T-cell (primary cell): Measurements from ENCODE around the gene MAML1. TPM values are rescaled to one million over a fixed set of nuclear protein-coding genes. Genes with fewer than 3 reads are reported as not detected.

Experiments used
- ATAC-seq, 4 experiments: fragments of 200-7000 bp in 3 of 4; fragments of 150-1000 bp in 1 of 4; cut with Tn5 transposase; replicated peaks in 1 of 4; 1 replicate in 3 of 4; 2 replicates in 1 of 4; pipeline ENCODE4 v1.10.0; 2021; ENCODE audit warnings: moderate library complexity in 3 of 4, mild to moderate bottlenecking in 2 of 4, moderate number of reproducible peaks in 1 of 4
- CTCF ChIA-PET, 2 donors: fragments of 300-600 bp; sonication (Branson Sonifier 250); formaldehyde crosslinking; loops; one replicate each; lab custom pipeline; 2022; ENCODE audit warnings: antibody characterized with exemption in 2 of 2; lab: Charles Lee
- POLR2A ChIA-PET, 2 donors: fragments of 300-600 bp; sonication (Branson Sonifier 250); formaldehyde crosslinking; loops; one replicate each; lab custom pipeline; 2022; ENCODE audit warnings: antibody characterized with exemption in 2 of 2; lab: Charles Lee
- DNase-seq, 35 experiments: peaks; one replicate each; pipeline versions ENCODE4 v3.0.0 to v3.0.0-alpha.2; 2013 to 2023
- H3K27ac ChIP-seq: one replicate; pipeline ENCODE4 v1.5.1; 2013; ENCODE audit warnings: low read length
- H3K27me3 ChIP-seq, 2 experiments: replicated peaks in 1 of 2; 1 replicate in 1 of 2; 2 replicates in 1 of 2; pipeline versions ENCODE4 v1.6.1 to v1.7.0; 2013; ENCODE audit warnings: low read length in 1 of 2, mixed read lengths in 1 of 2; ENCODE audit not compliant: control insufficient read depth in 2 of 2, insufficient read depth in 2 of 2; ENCODE audit errors: extremely low read depth in 1 of 2
- H3K36me3 ChIP-seq, 2 donors: 1 replicate in 1 of 2; 2 replicates in 1 of 2; pipeline versions ENCODE4 v1.6.1 to v1.7.0; 2013; ENCODE audit warnings: low read length in 1 of 2; ENCODE audit not compliant: control insufficient read depth in 2 of 2, insufficient read depth in 1 of 2; ENCODE audit errors: extremely low read depth in 1 of 2
- H3K4me1 ChIP-seq, 2 experiments: 1 replicate in 1 of 2; 2 replicates in 1 of 2; pipeline versions ENCODE4 v1.6.1 to v1.7.0; 2013; ENCODE audit warnings: low read length in 2 of 2, mixed read lengths in 1 of 2; ENCODE audit not compliant: insufficient read depth in 2 of 2, control insufficient read depth in 1 of 2; ENCODE audit errors: extremely low read depth in 1 of 2
- H3K4me3 ChIP-seq, 2 donors: 1 replicate in 1 of 2; 2 replicates in 1 of 2; pipeline versions ENCODE4 v1.5.1 to v1.7.0; 2013; ENCODE audit warnings: mild to moderate bottlenecking in 2 of 2, low read length in 1 of 2, moderate library complexity in 1 of 2; ENCODE audit not compliant: control insufficient read depth in 1 of 2; ENCODE audit errors: extremely low read depth in 1 of 2
- H3K9me3 ChIP-seq: 2 replicates; pipeline ENCODE4 v1.7.0; 2013
- H3K27ac Mint-ChIP-seq, 2 donors: one replicate each; pipeline ENCODE4 v1.8.0; 2020 to 2021; ENCODE audit warnings: mild to moderate bottlenecking in 2 of 2, mixed read lengths in 2 of 2
- H3K27me3 Mint-ChIP-seq, 2 donors: one replicate each; pipeline ENCODE4 v1.8.0; 2021 to 2022; ENCODE audit warnings: mixed read lengths in 2 of 2
- H3K36me3 Mint-ChIP-seq: one replicate; pipeline ENCODE4 v1.8.0; 2021; ENCODE audit warnings: mixed read lengths
- H3K4me1 Mint-ChIP-seq, 3 donors: one replicate each; pipeline ENCODE4 v1.8.0; 2020 to 2022; ENCODE audit warnings: mixed read lengths in 3 of 3, mild to moderate bottlenecking in 1 of 3
- H3K4me3 Mint-ChIP-seq, 3 donors: one replicate each; pipeline ENCODE4 v1.8.0; 2020 to 2022; ENCODE audit warnings: mild to moderate bottlenecking in 3 of 3, mixed read lengths in 3 of 3, moderate library complexity in 3 of 3
- H3K9me3 Mint-ChIP-seq, 3 donors: one replicate each; pipeline ENCODE4 v1.8.0; 2020 to 2022; ENCODE audit warnings: mixed read lengths in 3 of 3
- WGBS: methylation state at CpG from one replicate; pipeline ENCODE4 v1.1.5; 2013; ENCODE audit warnings: missing lambda C conversion rate; ENCODE audit not compliant: insufficient coverage; 5-methylcytosine and 5-hydroxymethylcytosine counted together
- total RNA-seq, 35 experiments: library from RNA in 6 of 35; stranded (reverse) in 6 of 35; fragments of 120-200 nt in 1 of 35; gene quantifications; one replicate each; pipeline versions ENCODE4 v1.2.1 to v1.2.4 and lab custom pipeline; 2013 to 2026

MAML1 gene
- total RNA-seq, 5 donors from 2014 or later (not counting 1 experiment from before 2014, with no cell fraction given): 31.3 to 56.4 (median 50.6) TPM

GRCh38 chr5:179730852-179731251, 1.8 kb upstream of the MAML1 start:
- no peak overlapping the region for H3K4me3 ChIP-seq
- WGBS: 40% methylated on average over 1 of the region's 3 CpGs
- Mint-ChIP-seq H3K27ac (peak overlapping the region in 1 of 2 donors; percentile 69), H3K27me3 (no peaks in the 10 kb centered on the region), H3K9me3 (no peaks in the 10 kb centered on the region), H3K4me3 (no peak overlapping the region), H3K36me3 (peaks cover 25% of the 10 kb centered on the region), H3K4me1 (peaks cover 20 to 28% (median 27%) of the 10 kb centered on the region in 3 donors)
- H3K27me3 ChIP-seq: no peaks in the 10 kb centered on the region
- ChIA-PET POLR2A (no interaction called here), CTCF (no interaction called here)
- H3K4me1 ChIP-seq: peaks cover 17 to 27% of the 10 kb centered on the region in 2 experiments
- ATAC-seq (no peak), DNase-seq (no peak)
- H3K9me3 ChIP-seq: no peaks in the 10 kb centered on the region
- peaks cover 0 to 33% of the 10 kb centered on the region in 2 donors for H3K36me3 ChIP-seq
- no peak overlapping the region for H3K27ac ChIP-seq

- Mint-ChIP-seq H3K9me3 (no peaks in the 10 kb centered on the region), H3K27me3 (no peaks in the 10 kb centered on the region), H3K4me3 (peak overlapping the region; percentile 74 to 91 (median 86)), H3K36me3 (peaks cover 21% of the 10 kb centered on the region), H3K27ac (peak overlapping the region; percentile 89 to 90), H3K4me1 (peaks cover 26 to 38% (median 36%) of the 10 kb centered on the region in 3 donors)
- H3K9me3 ChIP-seq: no peaks in the 10 kb centered on the region
- peak overlapping the region; percentile 57 for H3K27ac ChIP-seq
- POLR2A ChIA-PET: interaction anchor here in 1 of 2 donors (1.3 to 1.5 kb wide), 2 partner anchors 32 to 108 kb away, joined by 3 to 12 read pairs; partner anchors contain the start of gene HNRNPH1
- CTCF ChIA-PET: interaction anchor here in 1 of 2 donors (0.5 to 1.6 kb wide), 6 partner anchors 16 to 358 kb away, joined by 3 to 6 read pairs (median 4); no protein-coding TSS in a partner anchor
- H3K27me3 ChIP-seq: no peaks in the 10 kb centered on the region
- peaks cover 20 to 36% of the 10 kb centered on the region in 2 experiments for H3K4me1 ChIP-seq
- ATAC-seq: peak in 2 of 4 experiments; percentile 0 to 1
- peaks cover 0 to 27% of the 10 kb centered on the region in 2 donors for H3K36me3 ChIP-seq
- DNase-seq: peak in 5 of 35 experiments; percentile 1 to 9 (median 3)
- peak overlapping the region; percentile 72 to 76 for H3K4me3 ChIP-seq
- WGBS: 51% methylated on average over 11 of the region's 24 CpGs
Measured at GRCh38 chr5:179731791-179732411, 721 bp upstream of the MAML1 start.

- H3K27ac ChIP-seq: peak overlapping the region; percentile 56
- under 1% methylated on average over 94 of the region's 101 CpGs for WGBS
- ChIA-PET CTCF (interaction anchor here in 1 of 2 donors (1.3 to 1.6 kb wide), 3 partner anchors 30 to 55 kb away, joined by 4 to 6 read pairs (median 5); no protein-coding TSS in a partner anchor), POLR2A (interaction anchor here in 1 of 2 donors (1.3 to 1.5 kb wide), 2 partner anchors 33 to 110 kb away, joined by 3 to 12 read pairs; partner anchors contain the start of gene HNRNPH1)
- Mint-ChIP-seq H3K36me3 (peaks cover 17% of the 10 kb centered on the region), H3K9me3 (no peaks in the 10 kb centered on the region), H3K27me3 (no peaks in the 10 kb centered on the region), H3K4me1 (peaks cover 38 to 51% (median 46%) of the 10 kb centered on the region in 3 donors), H3K4me3 (peak overlapping the region; percentile 91 to 95 (median 94)), H3K27ac (peak overlapping the region; percentile 91 to 93)
- DNase-seq (peak in 26 of 35 experiments; percentile 5 to 62 (median 34)), ATAC-seq (peak; percentile 37 to 41 (median 38))
- no peaks in the 10 kb centered on the region for H3K27me3 ChIP-seq
- peaks cover 20 to 42% of the 10 kb centered on the region in 2 experiments for H3K4me1 ChIP-seq
- H3K4me3 ChIP-seq: peak overlapping the region; percentile 76 to 88
- peaks cover 0 to 15% of the 10 kb centered on the region in 2 donors for H3K36me3 ChIP-seq
- H3K9me3 ChIP-seq: no peaks in the 10 kb centered on the region
Measured at GRCh38 chr5:179732918-179733771, 523 bp downstream of the MAML1 start.

- Histone ChIP-seq H3K27ac (peak overlapping the region; percentile 56), H3K9me3 (no peaks in the 10 kb centered on the region), H3K4me3 (peak overlapping the region; percentile 76 to 88), H3K27me3 (no peaks in the 10 kb centered on the region), H3K4me1 (peaks cover 20 to 44% of the 10 kb centered on the region in 2 experiments), H3K36me3 (peaks cover 0 to 9% of the 10 kb centered on the region in 2 donors)
- CTCF ChIA-PET: no interaction called here
- 0% methylated on average over 2 of the region's 2 CpGs for WGBS
- Mint-ChIP-seq H3K4me1 (peaks cover 44 to 57% (median 52%) of the 10 kb centered on the region in 3 donors), H3K4me3 (peak overlapping the region; percentile 91 to 95 (median 94)), H3K36me3 (peaks cover 16% of the 10 kb centered on the region), H3K9me3 (no peaks in the 10 kb centered on the region), H3K27ac (peak overlapping the region; percentile 91 to 93), H3K27me3 (no peaks in the 10 kb centered on the region)
- DNase-seq: no peak
- ATAC-seq: no peak
- POLR2A ChIA-PET: interaction anchor here (0.7 to 0.8 kb wide), 2 partner anchors 10 to 26 kb away, joined by 3 to 7 read pairs; no protein-coding TSS in a partner anchor
Measured at GRCh38 chr5:179733772-179734126, 1.1 kb downstream of the MAML1 start.

GRCh38 chr5:179734536-179735164, 2.0 kb downstream of the MAML1 start:
- no peaks in the 10 kb centered on the region for H3K27me3 ChIP-seq
- POLR2A ChIA-PET: interaction anchor here (0.7 to 0.8 kb wide), 2 partner anchors 9 to 25 kb away, joined by 3 to 7 read pairs; no protein-coding TSS in a partner anchor
- WGBS: 6% methylated on average over 3 of the region's 12 CpGs
- Mint-ChIP-seq H3K27me3 (no peaks in the 10 kb centered on the region), H3K27ac (peak overlapping the region; percentile 65 to 93), H3K4me3 (peak overlapping the region; percentile 91 to 95 (median 94)), H3K9me3 (no peaks in the 10 kb centered on the region), H3K36me3 (peaks cover 20% of the 10 kb centered on the region), H3K4me1 (peaks cover 53 to 65% (median 59%) of the 10 kb centered on the region in 3 donors)
- ATAC-seq (no peak), DNase-seq (no peak)
- peak overlapping the region in 1 of 2 donors; percentile 23 for H3K4me3 ChIP-seq
- H3K4me1 ChIP-seq: peaks cover 20 to 52% of the 10 kb centered on the region in 2 experiments
- H3K27ac ChIP-seq: no peak overlapping the region
- no peaks in the 10 kb centered on the region for H3K9me3 ChIP-seq
- peaks cover under 1 to 7% of the 10 kb centered on the region in 2 donors for H3K36me3 ChIP-seq
- CTCF ChIA-PET: interaction anchor here in 1 of 2 donors (0.6 kb wide), 1 partner anchor 19 kb away, joined by 3 read pairs; no protein-coding TSS in a partner anchor
